Measurements from ENCODE around the gene UNC79.
"Not testable (repeated sequence)": the region's sequence is repeated elsewhere in the genome, so short reads cannot be mapped to it uniquely, and the experiment has no call there.

The UNC79 gene

DNA sequence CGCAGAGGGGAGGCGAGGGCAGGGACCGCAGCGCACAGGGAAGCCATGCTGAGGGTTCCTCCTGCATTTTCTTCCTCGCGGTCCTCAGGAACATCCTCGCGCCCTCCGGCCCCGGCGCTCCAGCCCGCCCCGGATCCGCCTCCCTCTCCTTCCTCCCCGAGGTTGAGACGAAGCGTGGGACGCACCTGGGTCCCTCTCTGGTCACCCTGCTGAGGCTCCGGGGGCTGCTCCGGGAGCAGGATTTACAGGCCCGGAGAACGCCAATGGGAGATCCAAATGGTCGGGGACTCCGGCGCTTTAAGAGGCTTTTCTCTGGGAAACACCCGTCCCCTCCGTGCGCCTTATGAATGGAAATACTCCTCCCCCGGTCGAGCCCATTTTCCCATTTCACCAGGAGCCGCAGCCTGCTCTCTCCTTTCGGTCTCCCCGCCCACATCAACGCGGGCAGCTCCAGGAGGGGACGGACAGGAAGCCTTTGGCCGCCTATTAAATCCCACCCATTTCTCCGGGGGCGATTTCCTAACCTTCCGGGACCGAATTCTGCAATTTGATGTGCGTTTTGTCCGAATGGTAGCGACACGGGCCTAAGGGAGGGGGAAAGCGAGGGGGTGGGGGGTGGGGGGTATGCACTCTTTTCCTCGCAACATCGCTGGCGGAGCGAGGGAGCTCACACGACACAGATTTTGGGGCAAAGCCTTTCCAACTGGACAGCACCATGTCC lies at the start of gene UNC79:
Gene UNC79, plus strand, starts transcription at position 625 of the 721 bp plus-strand sequence. Its CDS starts 91 bp downstream, at position 716.
- no peak for DNase-seq (ENCODE audit: low read depth in 2 of 2)

DNA sequence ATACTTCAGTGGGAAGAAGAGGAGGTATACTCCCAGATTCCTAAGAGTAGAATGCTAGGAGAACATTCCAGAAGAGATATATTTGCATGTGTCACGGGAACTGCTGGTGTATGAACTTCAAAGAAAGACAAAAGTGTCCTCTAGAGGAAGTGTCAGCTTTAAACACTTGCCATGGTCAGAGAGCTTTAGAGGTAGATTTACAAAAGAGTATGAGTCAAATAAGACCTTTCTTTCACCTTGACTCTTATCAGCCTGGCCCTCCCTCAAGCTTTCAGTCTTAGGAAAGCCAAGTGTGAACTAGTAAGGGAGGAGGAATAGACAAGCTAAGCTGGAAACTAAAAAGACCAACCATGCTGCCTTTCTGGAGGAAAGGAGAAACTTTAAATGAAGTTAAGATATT lies 49.1 kb upstream of the UNC79 start:
- DNase-seq (ENCODE audit: low read depth in 2 of 2), result no peak

DNA sequence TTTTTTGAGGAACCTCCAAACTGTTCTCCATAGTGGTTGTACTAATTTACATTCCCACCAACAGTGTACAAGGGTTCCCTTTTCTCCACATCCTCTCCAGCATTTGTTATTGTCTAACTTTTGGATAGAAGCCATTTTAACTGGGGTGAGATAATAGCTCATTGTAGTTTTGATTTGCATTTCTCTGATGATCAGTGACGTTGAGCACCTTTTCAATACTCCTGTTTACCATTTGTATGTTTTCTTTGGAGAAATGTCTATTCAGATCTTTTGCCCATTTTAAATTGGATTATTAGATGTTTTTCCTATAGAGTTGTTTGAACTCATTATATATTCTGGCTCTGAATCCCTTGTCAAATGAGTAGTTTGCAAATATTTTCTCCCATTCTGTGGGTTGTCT lies 46.5 kb upstream of the UNC79 start:
- not testable (repeated sequence) for DNase-seq (ENCODE audit: low read depth in 2 of 2)

DNA sequence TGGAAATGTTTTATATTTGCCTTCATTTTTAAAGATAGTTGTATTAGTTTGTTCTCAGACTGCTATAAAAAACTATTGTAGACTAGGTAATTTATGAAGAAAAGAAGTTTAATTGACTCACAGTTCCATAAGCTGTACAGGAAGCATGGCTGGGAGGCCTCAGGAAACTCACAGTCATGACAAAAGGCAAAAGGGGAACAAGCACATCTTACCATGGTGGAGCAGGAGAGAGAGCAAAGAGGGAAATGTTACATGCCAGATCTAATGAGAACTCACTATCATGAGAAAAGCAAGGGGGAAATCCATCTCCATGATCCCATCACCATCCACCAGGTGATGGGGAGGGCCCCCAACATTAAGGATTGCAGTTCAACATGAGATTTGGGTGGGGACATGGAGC lies 35.5 kb upstream of the UNC79 start:
- DNase-seq (ENCODE audit: low read depth in 2 of 2), result no peak

DNA sequence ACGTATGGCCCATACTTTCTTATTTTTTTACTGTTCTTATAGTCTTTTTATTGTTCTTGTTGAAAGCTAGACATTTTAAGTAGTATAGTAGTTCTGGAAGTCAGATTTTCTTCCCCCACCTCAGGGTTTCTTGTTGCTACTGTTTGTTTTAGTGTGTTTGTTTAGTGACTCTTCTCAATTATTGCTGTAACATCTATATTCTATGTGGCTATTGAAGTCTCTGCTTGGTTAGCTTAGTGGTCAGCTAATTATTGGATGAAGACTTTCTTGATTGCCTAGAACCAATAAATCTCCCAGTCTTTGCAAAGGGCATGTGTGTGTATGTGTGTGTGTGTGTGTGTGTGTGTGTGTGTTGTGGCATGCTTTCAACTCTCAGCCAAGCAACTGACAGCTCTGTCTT lies 34.3 kb upstream of the UNC79 start:
- no peak for DNase-seq (ENCODE audit: low read depth in 2 of 2)

DNA sequence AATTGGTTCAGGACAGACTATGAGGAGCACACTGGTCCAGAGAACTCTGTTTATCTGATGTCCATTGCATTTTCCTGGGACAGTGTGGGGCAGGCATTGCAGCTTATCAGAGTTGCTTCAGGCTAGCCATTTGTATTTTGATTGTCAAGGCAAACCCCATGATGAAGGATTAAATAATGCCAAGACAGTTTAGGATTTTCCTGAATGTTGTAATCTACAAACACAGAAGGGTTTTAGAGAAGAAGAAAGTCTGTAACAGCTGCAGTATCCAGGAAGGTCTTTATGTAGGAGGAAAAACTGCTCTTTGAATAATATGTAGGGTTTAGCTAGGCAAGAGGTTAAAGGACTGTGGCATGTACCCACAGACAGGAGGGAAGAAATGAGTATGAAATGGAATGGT lies 32.2 kb upstream of the UNC79 start:
- DNase-seq (ENCODE audit: low read depth in 2 of 2), result no peak

DNA sequence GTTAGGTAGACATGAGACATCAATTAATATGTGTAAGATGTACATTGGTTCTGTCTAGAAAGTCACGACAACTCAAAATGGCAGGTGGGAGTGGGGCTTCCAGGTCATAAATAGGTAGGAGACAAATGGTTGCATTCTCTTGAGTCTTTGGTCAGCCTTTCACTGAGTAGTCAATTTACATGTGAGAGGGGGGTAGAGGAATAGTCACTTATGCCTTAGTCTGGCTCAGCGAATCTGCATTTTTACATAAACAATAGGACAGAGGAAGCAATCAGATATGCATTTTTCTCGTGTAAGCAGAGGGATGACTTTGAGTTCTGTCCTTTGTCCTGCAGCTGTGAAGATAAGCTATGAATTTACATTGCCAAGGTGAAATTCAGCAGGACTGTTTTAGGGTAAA lies 27.8 kb upstream of the UNC79 start:
- no peak for DNase-seq (ENCODE audit: low read depth in 2 of 2)

DNA sequence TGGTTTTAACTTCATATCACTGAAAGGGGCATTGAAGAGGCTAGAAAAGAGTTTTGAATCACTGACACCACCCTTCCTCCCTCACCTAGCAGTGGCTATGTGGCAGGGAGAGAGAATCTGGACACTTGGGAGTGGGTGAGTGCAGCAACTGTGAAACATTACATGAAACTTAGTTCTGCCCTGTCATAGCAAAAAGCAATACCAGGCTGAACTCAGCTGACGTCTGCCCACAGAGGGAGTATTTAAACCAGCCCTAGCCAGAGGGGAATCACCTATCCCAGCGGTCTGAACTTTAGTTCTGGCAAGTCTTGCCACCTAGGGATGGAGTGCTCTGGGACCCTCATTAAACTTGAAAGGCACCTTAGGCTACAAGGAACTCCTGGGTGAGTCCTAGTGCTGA lies 20.7 kb upstream of the UNC79 start:
- no peak for DNase-seq (ENCODE audit: low read depth in 2 of 2)

DNA sequence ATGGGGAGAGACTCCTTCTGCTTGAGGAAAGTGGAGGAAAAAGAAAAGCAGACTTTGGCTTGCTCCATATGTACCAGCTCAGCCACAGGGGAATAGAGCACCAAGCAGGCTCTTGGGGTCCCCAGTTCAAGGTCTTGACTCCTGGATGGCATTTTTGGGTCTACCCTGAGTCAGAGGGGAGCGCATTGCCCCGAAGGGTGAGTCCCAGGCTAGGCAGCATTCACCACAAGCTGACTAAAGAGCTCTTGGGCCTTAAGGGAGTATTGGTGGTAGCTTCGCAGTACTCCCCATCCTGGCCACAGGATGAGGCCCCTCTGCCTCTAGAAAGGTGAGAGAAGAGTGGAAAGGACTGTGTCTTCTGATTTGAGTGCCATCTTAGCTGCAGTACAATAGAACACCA lies 19.8 kb upstream of the UNC79 start:
- no peak for DNase-seq (ENCODE audit: low read depth in 2 of 2)

DNA sequence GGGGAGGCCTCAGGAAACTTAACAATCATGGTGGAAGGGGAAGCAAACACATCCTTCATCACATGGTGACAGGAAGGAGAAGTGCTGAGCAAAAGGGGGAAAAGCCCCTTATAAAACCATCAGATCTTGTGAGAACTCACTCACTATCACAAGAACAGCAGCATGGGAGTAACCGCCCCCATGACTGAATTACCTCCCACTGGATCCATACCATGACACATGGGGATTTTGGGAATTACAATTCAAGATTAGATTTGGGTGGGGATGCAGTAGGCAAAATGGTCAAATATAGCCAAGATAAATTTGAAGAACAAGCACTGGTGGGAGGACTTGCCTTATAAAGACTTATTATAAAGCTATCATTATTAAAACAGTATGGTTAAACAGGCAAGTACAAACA lies 5.6 kb upstream of the UNC79 start:
- DNase-seq (ENCODE audit: low read depth in 2 of 2), result not testable (repeated sequence)

DNA sequence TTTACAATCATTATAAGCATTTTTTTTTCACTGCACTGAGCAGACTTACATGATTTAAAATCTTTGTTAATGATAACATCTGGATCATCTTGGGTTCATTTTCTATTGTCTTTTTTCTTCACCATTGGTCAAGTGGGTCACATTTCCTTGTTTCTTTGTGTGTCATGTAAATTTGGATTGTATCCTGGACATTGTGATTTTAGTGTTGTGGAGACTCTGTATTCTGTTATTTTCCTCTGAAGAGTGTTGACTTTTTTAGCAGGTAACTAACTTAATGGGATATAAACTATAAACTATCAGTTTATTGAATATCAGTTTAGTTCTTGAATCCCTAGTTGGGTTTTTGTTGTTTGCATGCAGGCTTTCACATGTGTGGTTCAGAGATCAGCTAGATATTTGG lies 4.0 kb upstream of the UNC79 start:
- no peak for DNase-seq (ENCODE audit: low read depth in 2 of 2)

DNA sequence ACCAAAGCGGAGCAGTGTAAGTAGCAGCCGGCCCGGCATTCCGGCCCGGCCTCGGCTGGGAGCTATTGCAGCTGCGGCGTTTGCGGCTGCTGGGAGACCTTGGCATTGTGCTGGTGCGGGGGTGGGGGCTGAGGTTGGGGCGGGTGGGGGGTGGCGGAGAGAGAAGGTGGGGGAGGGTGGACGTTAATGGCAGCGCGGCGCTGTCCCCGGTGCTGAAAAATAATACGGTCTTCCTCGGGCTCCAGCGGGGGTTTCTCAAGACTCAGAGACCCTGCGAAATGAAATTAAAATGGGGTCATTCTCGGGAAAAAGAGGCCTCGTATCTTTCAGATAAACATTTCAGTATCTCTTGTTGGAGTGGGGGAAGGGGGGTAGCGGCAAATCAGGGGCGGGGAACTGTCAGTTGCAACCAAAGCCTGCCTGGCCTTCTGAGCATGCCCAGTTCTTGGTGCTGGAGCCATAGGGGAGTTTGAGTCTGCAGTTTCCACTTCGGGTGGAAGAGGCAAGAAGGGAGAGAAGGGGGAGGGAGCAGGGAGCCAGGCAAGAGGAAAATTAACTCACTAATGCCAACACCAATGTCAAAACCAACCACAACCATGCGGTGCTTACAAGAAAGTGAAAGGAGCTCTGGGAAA lies 414 bp downstream of the UNC79 start:
- no peak for DNase-seq (ENCODE audit: low read depth in 2 of 2)

DNA sequence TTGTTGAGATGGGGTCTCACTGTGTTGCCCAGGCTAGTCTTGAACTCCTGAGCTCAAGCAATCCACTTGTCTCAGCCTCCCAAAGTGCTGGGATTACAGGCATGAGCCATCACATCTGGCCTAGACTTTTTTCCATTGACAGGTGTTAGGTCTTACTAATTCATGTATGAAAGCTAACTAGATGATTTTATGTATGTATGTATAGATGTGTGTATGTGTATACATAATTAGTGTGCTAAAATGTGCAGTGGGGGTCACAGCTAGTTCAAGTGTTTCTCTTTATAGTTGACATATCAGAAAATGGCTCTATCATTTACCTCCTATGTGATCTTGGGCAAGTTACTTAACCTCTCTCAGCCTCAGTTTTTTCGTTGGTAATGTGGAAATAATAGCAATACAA lies 23.5 kb downstream of the UNC79 start:
- no peak for DNase-seq (ENCODE audit: low read depth in 2 of 2)

DNA sequence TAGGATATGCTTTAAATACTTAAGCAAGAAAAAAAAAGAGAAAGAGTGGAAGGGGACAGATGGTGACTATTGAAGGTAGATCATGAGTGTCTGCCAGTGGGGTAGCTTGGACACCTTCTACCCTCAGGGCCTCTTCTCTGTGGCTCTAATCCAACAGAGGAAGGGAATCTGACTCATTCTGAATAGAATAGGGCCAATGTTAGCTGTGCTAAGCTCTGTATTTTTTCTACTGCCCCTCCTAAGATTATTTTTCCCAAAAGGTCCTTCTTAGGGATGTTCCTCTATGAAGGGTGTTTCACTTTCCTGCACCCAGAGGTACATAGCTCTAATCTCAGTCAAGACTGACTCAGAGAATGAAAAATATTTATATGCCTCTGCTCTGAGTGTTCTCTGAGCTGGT lies 25.6 kb downstream of the UNC79 start:
- no peak for DNase-seq (ENCODE audit: low read depth in 2 of 2)

DNA sequence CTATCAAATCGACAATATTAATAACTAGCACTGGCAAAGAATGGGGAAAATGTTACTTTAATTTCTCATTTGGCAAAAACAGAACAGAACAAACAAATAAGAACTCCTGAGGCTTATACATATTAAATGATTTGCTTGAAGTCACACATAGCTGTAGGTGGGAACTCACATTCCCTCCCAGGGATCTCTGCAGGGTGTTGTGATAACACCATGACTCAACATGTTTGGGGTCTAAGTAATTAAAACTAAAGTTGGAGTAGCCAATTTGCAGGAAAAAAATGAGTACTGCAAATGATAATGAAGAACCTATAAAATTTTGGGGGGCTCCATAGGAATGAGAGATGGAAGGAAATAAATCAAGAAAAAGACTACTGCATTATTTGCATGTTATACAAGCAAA lies 27.5 kb downstream of the UNC79 start:
- no peak for DNase-seq (ENCODE audit: low read depth in 2 of 2)

DNA sequence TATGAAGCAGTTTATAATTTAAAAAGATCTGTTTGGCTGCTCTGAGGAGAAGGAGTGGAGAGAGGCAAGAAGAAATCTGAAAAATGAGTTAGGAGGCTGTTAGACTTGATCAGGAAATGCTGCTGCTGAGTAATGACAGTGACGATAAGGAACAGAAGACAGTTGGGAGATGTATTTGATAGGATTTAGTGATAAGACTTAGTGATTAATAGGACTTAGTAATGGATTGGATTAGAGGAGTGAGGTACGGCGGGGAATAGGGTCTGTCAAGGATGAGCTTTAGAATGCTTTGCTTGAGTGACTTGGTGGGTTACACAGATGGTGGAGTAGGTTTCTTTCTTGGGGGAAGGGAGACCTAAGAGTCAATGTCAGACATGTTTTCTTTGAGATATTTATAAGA lies 31.7 kb downstream of the UNC79 start:
- no peak for DNase-seq (ENCODE audit: low read depth in 2 of 2)

DNA sequence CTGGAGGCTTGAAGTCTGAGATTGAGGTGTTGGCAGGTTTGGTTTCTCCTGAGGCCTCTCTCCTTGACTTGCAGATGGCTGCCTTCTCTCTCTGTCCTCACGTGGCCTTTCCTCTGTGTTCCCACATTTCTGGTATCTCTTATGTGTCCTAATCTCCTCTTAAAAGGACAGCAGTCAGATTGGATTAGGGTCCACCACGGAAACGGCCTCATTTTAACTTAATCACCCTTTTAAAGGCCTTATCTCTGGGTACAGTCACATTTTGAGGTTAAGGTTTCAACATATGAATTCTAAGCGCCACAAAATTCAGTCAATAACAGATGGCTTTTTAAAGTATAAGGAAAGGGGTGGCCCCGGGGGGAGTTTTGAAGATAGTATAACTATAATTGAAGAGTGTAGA lies 33.5 kb downstream of the UNC79 start:
- no peak for DNase-seq (ENCODE audit: low read depth in 2 of 2)

DNA sequence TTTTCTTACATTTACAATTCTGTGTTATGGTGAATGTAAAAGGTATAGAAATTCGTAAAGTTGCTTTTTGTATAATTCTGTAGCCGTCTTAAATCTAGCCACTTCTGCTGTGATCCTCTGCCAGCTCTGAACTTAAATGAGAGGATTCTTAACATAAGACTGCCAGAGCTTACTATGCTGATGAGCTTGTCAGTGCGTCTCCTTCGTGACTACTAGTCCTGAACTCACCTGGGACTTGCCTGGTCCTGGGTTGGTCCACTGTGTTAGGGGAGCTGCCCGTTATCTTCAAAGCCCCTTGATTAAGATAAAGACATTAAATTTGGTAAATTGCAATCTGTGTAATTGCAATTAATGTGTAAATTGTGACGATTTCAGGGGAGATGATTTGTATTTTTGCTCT lies 44.7 kb downstream of the UNC79 start:
- DNase-seq (ENCODE audit: low read depth in 2 of 2), result no peak

DNA sequence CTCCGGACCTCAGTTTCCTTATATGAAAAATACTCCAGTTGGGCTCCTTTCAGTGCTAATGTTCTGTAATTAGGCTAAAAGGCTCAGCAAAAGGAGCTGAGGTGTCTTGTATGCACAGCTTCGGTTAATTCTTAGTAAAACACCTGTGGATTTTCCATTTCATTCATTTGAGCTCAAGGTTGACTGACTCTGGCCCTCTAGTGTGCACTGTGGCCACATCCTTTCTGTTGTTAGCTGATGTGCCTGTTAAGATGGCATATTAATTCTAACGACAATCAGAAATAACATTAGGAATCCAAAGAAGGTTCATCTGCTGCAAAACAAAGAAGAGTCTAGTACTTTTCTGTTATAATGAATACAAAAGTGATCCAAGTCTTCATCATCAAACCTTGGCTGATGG lies 45.6 kb downstream of the UNC79 start:
- no peak for DNase-seq (ENCODE audit: low read depth in 2 of 2)

DNA sequence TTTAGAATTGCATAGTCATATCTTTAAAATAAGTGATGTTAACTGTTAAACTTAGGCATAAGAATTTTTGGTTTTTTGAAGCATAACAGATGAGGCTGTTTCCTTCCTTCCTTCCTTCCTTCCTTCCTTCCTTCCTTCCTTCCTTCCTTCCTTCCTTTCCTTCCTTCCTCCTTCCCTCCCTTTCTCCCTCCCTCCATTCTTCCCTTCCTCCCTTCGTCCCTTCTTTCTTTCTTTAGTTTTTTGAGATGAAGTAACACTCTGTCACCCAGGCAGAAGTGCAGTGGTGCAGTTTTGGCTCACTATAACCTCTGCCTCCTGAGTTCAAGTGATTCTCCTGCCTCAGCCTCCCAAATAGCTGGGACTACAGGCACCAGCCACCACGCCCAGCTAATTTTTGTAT lies 48.3 kb downstream of the UNC79 start:
- DNase-seq (ENCODE audit: low read depth in 2 of 2), result not testable (repeated sequence)

DNA sequence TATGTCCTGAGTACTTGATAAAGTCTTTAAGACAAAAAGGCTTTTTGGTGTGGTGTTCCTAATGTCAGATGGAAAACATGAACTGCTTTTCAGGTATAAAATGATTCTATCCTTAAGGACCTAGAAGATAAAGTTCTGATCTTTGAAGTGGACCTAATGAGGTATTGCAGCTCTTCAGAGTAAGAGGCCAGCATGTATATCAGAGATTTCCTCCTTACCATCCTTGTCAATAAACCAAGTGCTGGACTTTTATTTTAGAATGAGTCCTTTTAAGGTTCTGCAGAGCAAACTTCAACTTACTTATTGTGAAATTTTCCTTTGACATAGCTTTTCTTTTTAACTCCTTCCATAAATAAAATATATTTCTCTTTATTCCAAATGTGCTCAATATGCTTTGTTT lies 50.1 kb downstream of the UNC79 start:
- DNase-seq (ENCODE audit: low read depth in 2 of 2), result no peak

DNA sequence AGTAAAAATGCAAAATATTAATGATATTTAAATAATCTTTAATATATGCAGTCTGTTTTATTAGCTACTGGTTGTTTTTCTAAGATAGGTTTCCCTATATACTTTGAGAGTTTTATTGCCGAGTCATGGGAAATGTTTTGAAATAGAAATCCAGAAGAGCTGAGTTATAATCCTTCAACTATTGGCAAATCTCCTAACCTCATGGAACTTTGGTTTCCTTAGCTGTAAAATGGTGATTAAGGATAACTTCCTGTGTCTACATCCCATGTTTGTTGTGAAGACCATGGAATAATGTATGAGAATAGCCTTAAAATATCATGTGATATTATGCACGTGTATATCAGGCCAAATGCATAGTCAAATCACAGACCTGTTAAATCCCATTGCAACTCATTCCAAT lies 51.0 kb downstream of the UNC79 start:
- DNase-seq (ENCODE audit: low read depth in 2 of 2), result no peak

DNA sequence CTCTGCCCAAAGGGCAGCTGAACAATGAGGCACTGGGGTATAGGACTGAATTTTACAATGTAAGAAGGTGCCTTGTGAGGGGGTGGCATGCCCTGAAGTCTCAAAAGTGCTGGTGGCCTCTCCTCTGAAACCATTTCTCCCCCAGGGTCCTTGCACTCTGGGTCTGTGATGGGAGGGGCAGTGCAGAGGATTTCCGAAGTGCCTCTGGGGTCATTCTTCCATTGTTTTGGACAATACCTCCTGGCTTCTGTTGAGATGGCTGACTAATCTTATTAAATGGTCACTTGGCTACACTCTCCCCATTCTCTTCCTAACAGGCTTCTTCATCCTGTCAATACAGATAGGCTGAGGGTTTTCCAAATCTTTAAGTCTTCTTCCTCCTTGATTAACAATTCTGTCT lies 59.3 kb downstream of the UNC79 start:
- no peak for DNase-seq (ENCODE audit: low read depth in 2 of 2)

DNA sequence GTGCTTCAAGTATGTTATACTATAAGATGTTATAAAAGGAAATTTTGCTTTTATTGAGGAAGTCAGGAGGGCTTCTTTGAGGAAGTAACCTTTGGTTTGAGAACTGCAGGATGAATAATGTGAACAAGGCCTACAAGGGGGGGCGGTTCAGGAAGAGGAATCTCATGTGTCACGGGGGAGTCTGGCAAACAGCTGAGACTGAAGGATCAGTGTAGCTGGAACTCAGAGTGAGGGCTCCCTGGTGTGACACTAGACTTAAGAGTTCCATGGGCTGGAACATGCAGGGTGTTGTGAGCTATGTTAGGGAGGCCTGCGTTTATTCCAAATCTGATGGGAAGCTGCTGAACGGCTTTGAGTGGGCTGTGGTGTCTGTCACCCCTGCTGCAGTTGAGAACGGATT lies 62.3 kb downstream of the UNC79 start:
- no peak for DNase-seq (ENCODE audit: low read depth in 2 of 2)

Measured in stimulated activated CD8-positive, alpha-beta memory T cell treated with anti-CD3 and anti-CD28 coated beads, Interleukin-15, amount 100 ng/mL, for 48 hours (primary cell).